ENCODE measurements around the gene CEBPE.

DNA sequence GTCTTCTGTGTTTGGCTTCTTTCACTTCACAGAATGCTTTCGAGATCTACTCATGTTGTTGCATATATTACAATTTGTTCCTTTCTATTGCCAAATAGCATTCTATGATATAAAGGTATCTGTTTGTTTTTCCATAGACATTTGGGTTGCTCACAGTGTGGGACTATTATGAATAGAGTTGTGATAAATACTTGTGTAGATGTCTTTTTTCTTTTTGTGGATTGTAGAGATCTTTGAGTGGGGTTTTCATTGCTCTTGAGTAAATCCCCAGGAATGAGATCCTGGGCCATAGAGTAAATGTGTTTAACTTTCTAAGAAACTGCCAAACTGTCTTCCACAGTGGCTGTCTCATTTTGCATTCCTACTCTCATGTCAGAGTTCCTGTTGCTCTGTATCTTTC, 24.9 kb upstream of the CEBPE start:
- TF ChIP-seq EZH2phosphoT487 (IDR thresholded peaks at IDR 0.05; ENCODE audit: borderline replicate concordance, low read depth, low read length): no peak
- TF ChIP-seq, protein P1, sequence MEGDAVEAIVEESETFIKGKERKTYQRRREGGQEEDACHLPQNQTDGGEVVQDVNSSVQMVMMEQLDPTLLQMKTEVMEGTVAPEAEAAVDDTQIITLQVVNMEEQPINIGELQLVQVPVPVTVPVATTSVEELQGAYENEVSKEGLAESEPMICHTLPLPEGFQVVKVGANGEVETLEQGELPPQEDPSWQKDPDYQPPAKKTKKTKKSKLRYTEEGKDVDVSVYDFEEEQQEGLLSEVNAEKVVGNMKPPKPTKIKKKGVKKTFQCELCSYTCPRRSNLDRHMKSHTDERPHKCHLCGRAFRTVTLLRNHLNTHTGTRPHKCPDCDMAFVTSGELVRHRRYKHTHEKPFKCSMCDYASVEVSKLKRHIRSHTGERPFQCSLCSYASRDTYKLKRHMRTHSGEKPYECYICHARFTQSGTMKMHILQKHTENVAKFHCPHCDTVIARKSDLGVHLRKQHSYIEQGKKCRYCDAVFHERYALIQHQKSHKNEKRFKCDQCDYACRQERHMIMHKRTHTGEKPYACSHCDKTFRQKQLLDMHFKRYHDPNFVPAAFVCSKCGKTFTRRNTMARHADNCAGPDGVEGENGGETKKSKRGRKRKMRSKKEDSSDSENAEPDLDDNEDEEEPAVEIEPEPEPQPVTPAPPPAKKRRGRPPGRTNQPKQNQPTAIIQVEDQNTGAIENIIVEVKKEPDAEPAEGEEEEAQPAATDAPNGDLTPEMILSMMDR (conservative IDR thresholded peaks at IDR 0.05; ENCODE audit: low read length): no peak
